K562 (cell line): ENCODE results near the gene BCL2L12. TPM values are rescaled to one million over a fixed set of nuclear protein-coding genes. Genes with fewer than 3 reads are reported as not detected.

ENCODE experiments used
- BDP1 ChIP-seq: IDR thresholded peaks from 3 replicates; pipeline ENCODE4 v1.6.1; 2011; ENCODE audit not compliant: insufficient read length, insufficient read depth
- CHD7 ChIP-seq: fragments of 200-600 bp; sonication (generic); IDR thresholded peaks from one replicate; pipeline ENCODE4 v1.6.1; 2012; ENCODE audit warnings: mild to moderate bottlenecking, low read depth, low read length, inconsistent platforms
- CREM ChIP-seq: IDR thresholded peaks from 2 replicates; pipeline ENCODE4 v1.6.1; 2014; ENCODE audit warnings: antibody characterized with exemption, low read depth
- ETV1 ChIP-seq: fragments of 450-650 bp; conservative IDR thresholded peaks from 2 replicates; pipeline ENCODE4 v1.6.1; 2016; ENCODE audit warnings: missing genetic modification characterization, control low read depth, low read depth, missing compliant biosample characterization
- KDM5B ChIP-seq: fragments of 200-600 bp; sonication (generic); IDR thresholded peaks from 2 replicates; pipeline ENCODE4 v1.6.1; 2012; ENCODE audit warnings: low read depth, mild to moderate bottlenecking, moderate library complexity, low read length, control low read depth, inconsistent platforms; ENCODE audit not compliant: insufficient replicate concordance
- KHSRP ChIP-seq: fragments of 450-650 bp; IDR thresholded peaks from 2 replicates; pipeline ENCODE4 v1.6.1; 2017
- TEAD4 ChIP-seq, 2 experiments: sonication (generic) in 1 of 2; formaldehyde crosslinking in 1 of 2; IDR thresholded peaks; 2 replicates each; pipeline versions ENCODE4 v1.6.1 to v1.8.0; 2012 to 2022; ENCODE audit warnings: borderline replicate concordance in 1 of 2, inconsistent platforms in 1 of 2, low read length in 1 of 2, mild to moderate bottlenecking in 1 of 2, missing genetic modification reagents in 1 of 2
- WHSC1 ChIP-seq: IDR thresholded peaks from one replicate; pipeline ENCODE4 v1.6.1; 2012; ENCODE audit warnings: low read length, control low read depth, inconsistent platforms
- ZKSCAN8 ChIP-seq: fragments of 200-800 bp; sonication (Bioruptor generic); IDR thresholded peaks from 2 replicates; pipeline ENCODE4 v1.6.1; 2016; ENCODE audit warnings: missing genetic modification characterization, missing compliant biosample characterization
- ZNF165 ChIP-seq: fragments of 250-450 bp; sonication (Bioruptor Pico); IDR thresholded peaks from 2 replicates; pipeline ENCODE4 v1.4.0; 2020; ENCODE audit warnings: borderline replicate concordance
- ZNF311 ChIP-seq: fragments of 250-450 bp; sonication (Bioruptor Pico); IDR thresholded peaks from 2 replicates; pipeline ENCODE4 v1.4.0; 2020; ENCODE audit warnings: mild to moderate bottlenecking, moderate library complexity
- ZNF431 ChIP-seq: sonication (generic); formaldehyde crosslinking; IDR thresholded peaks from 2 replicates; pipeline ENCODE4 v1.8.0; 2022; ENCODE audit warnings: mild to moderate bottlenecking, missing genetic modification reagents
- ZNF584 ChIP-seq: fragments of 200-800 bp; sonication (Bioruptor generic); IDR thresholded peaks from 2 replicates; pipeline ENCODE4 v1.6.1; 2016; ENCODE audit warnings: low read depth, mild to moderate bottlenecking, missing genetic modification characterization, missing compliant biosample characterization
- ZNF764 ChIP-seq: fragments of 250-450 bp; sonication (Bioruptor Pico); IDR thresholded peaks from 2 replicates; pipeline ENCODE4 v1.4.0; 2020; ENCODE audit warnings: low read depth, mild to moderate bottlenecking, moderate library complexity
- ZZZ3 ChIP-seq: fragments of 450-650 bp; IDR thresholded peaks from 2 replicates; pipeline ENCODE4 v1.6.1; 2016; ENCODE audit warnings: antibody characterized with exemption, mild to moderate bottlenecking, moderate library complexity
- polyA plus RNA-seq, 8 experiments: library from polyadenylated mRNA; depleted of rRNA in 4 of 8; stranded (reverse) in 5 of 8; unstranded in 3 of 8; fragments of >200 nt; fragmentation: Nextera tagmentation in 2 of 8; fragmentation: Illumina TruSeq in 1 of 8; extraction: Ambion mirVana in 2 of 8; extraction: Trizol in 1 of 8; gene quantifications; 2 replicates each; pipeline versions ENCODE4 v1.2.1 to v1.2.3, GENCODE V29; 2011 to 2014; ENCODE audit warnings: inconsistent platforms in 1 of 8, missing spikeins in 1 of 8
- total RNA-seq, 7 experiments: library from RNA; depleted of rRNA in 6 of 7; stranded (reverse); fragments of >200 nt in 6 of 7; fragmentation: Illumina TruSeq in 2 of 7; extraction: Trizol in 2 of 7; gene quantifications; 2 replicates each; pipeline versions ENCODE4 v1.2.1 to v1.2.3, GENCODE V29; 2011 to 2021; ENCODE audit warnings: low replicate concordance in 1 of 7

Gene BCL2L12
- total and polyA plus RNA-seq, 9 of the 15 experiments (the other 6 are each of a cell fraction or from before 2014, with no cell fraction given): 7.4 to 263 (median 81.2) TPM

- TF ChIP-seq ZNF165 (no peak), WHSC1 (no peak), ZNF311 (CRISPR knock-in tag) (no peak), KDM5B (peak; percentile 56), ZNF584 (CRISPR knock-in tag) (no peak), ETV1 (tag) (no peak), ZKSCAN8 (CRISPR knock-in tag) (no peak), ZZZ3 (peak; percentile 29; the same call in 1 of the 2 replicates), ZNF764 (CRISPR knock-in tag) (no peak), CHD7 (no peak), KHSRP (no peak), BDP1 (no peak), TEAD4 (IDR thresholded peaks at IDR 0.05; ENCODE audit: low read length) (no peak), TEAD4 (CRISPR knock-in tag; IDR thresholded peaks at IDR 0.05; ENCODE audit: borderline replicate concordance) (no peak), ZNF431 (CRISPR knock-in tag) (no peak), CREM (no peak; the same call in 1 of the 2 replicates)
These were observed at the start of gene BCL2L12, which contains the start of gene IRF3 (continued) for GRCh38 chr19:49665351-49666119.
